Measurements from ENCODE around the gene CHDH. TPM values are rescaled to one million over a fixed set of nuclear protein-coding genes. Genes with fewer than 3 reads are reported as not detected.

CHDH gene
- total and polyA plus RNA-seq, 2 experiments from 2014 or later: 2.3 to 6.6 TPM

DNA sequence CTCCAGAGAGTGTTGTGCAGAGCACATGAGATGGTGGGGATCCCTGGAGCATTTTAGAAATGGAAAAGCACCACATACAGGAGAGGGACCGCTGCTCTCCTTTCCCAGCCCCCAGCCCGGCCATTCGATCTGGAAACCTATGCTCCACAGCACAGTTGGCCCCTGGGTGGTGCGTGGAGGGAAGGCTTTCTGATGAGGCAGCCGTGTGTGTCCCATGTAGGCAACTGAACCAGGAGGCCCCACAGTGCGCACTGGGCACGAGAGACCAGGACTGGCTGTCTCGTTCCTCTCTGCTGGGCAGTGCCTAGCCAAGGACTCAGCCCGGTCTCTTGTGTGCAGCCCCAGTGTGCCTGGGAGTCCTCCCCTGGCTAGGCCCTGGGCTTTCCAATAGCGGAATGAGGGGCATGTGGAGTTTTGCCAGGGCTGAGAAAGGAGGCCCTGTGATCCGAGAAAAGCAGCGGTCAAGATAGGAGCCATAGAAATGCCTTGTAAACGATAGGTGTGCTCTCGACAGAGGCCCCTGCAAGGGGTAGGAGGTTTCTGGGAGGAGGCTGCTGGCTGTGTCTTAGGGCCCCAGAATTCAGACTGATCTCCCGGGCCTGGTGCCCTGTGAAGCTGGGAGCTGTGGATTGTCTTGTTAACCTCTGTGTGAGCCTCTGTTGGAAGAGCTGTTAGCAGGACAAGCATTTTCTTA is 39.0 kb downstream of the CHDH start:
- H3K4me3 ChIP-seq: no peak overlapping the region
- H3K79me2 ChIP-seq (replicated peaks; ENCODE audit: insufficient read depth): no peaks in the 10 kb centered on the region
- ATAC-seq (no peak), DNase-seq (ENCODE audit: low spot score) (no peak)
- no peaks in the 10 kb centered on the region for H3K4me1 ChIP-seq (ENCODE audit: insufficient read depth)
- Mint-ChIP-seq H3K27ac (no peak overlapping the region), H3K4me1 (peaks cover 16% of the 10 kb centered on the region), H3K4me3 (no peak overlapping the region), H3K27me3 (ENCODE audit: insufficient read depth, low read depth, poor library complexity) (peaks cover 7% of the 10 kb centered on the region), H3K9me3 (no peaks in the 10 kb centered on the region), H3K36me3 (ENCODE audit: low read depth) (no peaks in the 10 kb centered on the region)
- no peaks in the 10 kb centered on the region for H3K9me2 ChIP-seq (ENCODE audit: insufficient read depth)
- no peaks in the 10 kb centered on the region for H3F3A ChIP-seq (replicated peaks; ENCODE audit: low read depth)
- TF ChIP-seq, protein P1, sequence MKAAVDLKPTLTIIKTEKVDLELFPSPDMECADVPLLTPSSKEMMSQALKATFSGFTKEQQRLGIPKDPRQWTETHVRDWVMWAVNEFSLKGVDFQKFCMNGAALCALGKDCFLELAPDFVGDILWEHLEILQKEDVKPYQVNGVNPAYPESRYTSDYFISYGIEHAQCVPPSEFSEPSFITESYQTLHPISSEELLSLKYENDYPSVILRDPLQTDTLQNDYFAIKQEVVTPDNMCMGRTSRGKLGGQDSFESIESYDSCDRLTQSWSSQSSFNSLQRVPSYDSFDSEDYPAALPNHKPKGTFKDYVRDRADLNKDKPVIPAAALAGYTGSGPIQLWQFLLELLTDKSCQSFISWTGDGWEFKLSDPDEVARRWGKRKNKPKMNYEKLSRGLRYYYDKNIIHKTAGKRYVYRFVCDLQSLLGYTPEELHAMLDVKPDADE (IDR thresholded peaks at IDR 0.05): no peak
- TF ChIP-seq, protein P2, sequence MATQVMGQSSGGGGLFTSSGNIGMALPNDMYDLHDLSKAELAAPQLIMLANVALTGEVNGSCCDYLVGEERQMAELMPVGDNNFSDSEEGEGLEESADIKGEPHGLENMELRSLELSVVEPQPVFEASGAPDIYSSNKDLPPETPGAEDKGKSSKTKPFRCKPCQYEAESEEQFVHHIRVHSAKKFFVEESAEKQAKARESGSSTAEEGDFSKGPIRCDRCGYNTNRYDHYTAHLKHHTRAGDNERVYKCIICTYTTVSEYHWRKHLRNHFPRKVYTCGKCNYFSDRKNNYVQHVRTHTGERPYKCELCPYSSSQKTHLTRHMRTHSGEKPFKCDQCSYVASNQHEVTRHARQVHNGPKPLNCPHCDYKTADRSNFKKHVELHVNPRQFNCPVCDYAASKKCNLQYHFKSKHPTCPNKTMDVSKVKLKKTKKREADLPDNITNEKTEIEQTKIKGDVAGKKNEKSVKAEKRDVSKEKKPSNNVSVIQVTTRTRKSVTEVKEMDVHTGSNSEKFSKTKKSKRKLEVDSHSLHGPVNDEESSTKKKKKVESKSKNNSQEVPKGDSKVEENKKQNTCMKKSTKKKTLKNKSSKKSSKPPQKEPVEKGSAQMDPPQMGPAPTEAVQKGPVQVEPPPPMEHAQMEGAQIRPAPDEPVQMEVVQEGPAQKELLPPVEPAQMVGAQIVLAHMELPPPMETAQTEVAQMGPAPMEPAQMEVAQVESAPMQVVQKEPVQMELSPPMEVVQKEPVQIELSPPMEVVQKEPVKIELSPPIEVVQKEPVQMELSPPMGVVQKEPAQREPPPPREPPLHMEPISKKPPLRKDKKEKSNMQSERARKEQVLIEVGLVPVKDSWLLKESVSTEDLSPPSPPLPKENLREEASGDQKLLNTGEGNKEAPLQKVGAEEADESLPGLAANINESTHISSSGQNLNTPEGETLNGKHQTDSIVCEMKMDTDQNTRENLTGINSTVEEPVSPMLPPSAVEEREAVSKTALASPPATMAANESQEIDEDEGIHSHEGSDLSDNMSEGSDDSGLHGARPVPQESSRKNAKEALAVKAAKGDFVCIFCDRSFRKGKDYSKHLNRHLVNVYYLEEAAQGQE (IDR thresholded peaks at IDR 0.05; ENCODE audit: unreplicated experiment): no peak
- TF ChIP-seq EZH2 (IDR thresholded peaks at IDR 0.05; ENCODE audit: low read depth, unreplicated experiment): no peak
- TF ChIP-seq STAT1 (IDR thresholded peaks at IDR 0.05; ENCODE audit: unreplicated experiment): no peak
- no peak for TF ChIP-seq NANOG (IDR thresholded peaks at IDR 0.05; ENCODE audit: borderline replicate concordance)
- TF ChIP-seq POLR2AphosphoS5 (IDR thresholded peaks at IDR 0.05; ENCODE audit: low read depth): no peak
- no peak for TF ChIP-seq ZNF331 (CRISPR knock-in tag; IDR thresholded peaks at IDR 0.05; ENCODE audit: low read depth)
- TF ChIP-seq JUNB (IDR thresholded peaks at IDR 0.05; ENCODE audit: unreplicated experiment): no peak
- TF ChIP-seq, protein P3, sequence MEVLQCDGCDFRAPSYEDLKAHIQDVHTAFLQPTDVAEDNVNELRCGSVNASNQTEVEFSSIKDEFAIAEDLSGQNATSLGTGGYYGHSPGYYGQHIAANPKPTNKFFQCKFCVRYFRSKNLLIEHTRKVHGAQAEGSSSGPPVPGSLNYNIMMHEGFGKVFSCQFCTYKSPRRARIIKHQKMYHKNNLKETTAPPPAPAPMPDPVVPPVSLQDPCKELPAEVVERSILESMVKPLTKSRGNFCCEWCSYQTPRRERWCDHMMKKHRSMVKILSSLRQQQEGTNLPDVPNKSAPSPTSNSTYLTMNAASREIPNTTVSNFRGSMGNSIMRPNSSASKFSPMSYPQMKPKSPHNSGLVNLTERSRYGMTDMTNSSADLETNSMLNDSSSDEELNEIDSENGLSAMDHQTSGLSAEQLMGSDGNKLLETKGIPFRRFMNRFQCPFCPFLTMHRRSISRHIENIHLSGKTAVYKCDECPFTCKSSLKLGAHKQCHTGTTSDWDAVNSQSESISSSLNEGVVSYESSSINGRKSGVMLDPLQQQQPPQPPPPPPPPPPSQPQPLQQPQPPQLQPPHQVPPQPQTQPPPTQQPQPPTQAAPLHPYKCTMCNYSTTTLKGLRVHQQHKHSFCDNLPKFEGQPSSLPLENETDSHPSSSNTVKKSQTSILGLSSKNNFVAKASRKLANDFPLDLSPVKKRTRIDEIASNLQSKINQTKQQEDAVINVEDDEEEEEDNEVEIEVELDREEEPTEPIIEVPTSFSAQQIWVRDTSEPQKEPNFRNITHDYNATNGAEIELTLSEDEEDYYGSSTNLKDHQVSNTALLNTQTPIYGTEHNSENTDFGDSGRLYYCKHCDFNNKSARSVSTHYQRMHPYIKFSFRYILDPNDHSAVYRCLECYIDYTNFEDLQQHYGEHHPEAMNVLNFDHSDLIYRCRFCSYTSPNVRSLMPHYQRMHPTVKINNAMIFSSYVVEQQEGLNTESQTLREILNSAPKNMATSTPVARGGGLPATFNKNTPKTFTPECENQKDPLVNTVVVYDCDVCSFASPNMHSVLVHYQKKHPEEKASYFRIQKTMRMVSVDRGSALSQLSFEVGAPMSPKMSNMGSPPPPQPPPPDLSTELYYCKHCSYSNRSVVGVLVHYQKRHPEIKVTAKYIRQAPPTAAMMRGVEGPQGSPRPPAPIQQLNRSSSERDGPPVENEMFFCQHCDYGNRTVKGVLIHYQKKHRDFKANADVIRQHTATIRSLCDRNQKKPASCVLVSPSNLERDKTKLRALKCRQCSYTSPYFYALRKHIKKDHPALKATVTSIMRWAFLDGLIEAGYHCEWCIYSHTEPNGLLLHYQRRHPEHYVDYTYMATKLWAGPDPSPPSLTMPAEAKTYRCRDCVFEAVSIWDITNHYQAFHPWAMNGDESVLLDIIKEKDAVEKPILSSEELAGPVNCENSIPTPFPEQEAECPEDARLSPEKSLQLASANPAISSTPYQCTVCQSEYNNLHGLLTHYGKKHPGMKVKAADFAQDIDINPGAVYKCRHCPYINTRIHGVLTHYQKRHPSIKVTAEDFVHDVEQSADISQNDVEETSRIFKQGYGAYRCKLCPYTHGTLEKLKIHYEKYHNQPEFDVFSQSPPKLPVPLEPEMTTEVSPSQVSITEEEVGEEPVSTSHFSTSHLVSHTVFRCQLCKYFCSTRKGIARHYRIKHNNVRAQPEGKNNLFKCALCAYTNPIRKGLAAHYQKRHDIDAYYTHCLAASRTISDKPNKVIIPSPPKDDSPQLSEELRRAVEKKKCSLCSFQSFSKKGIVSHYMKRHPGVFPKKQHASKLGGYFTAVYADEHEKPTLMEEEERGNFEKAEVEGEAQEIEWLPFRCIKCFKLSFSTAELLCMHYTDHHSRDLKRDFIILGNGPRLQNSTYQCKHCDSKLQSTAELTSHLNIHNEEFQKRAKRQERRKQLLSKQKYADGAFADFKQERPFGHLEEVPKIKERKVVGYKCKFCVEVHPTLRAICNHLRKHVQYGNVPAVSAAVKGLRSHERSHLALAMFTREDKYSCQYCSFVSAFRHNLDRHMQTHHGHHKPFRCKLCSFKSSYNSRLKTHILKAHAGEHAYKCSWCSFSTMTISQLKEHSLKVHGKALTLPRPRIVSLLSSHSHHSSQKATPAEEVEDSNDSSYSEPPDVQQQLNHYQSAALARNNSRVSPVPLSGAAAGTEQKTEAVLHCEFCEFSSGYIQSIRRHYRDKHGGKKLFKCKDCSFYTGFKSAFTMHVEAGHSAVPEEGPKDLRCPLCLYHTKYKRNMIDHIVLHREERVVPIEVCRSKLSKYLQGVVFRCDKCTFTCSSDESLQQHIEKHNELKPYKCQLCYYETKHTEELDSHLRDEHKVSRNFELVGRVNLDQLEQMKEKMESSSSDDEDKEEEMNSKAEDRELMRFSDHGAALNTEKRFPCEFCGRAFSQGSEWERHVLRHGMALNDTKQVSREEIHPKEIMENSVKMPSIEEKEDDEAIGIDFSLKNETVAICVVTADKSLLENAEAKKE (CRISPR knock-in tag; IDR thresholded peaks at IDR 0.05): no peak
- TF ChIP-seq, protein P4, sequence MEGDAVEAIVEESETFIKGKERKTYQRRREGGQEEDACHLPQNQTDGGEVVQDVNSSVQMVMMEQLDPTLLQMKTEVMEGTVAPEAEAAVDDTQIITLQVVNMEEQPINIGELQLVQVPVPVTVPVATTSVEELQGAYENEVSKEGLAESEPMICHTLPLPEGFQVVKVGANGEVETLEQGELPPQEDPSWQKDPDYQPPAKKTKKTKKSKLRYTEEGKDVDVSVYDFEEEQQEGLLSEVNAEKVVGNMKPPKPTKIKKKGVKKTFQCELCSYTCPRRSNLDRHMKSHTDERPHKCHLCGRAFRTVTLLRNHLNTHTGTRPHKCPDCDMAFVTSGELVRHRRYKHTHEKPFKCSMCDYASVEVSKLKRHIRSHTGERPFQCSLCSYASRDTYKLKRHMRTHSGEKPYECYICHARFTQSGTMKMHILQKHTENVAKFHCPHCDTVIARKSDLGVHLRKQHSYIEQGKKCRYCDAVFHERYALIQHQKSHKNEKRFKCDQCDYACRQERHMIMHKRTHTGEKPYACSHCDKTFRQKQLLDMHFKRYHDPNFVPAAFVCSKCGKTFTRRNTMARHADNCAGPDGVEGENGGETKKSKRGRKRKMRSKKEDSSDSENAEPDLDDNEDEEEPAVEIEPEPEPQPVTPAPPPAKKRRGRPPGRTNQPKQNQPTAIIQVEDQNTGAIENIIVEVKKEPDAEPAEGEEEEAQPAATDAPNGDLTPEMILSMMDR (conservative IDR thresholded peaks at IDR 0.05; ENCODE audit: low read depth in 2 of 2): no peak
- TF ChIP-seq EZH2phosphoT487 (IDR thresholded peaks at IDR 0.05; ENCODE audit: unreplicated experiment): no peak
- TF ChIP-seq CREB1 (CRISPR knock-in tag; IDR thresholded peaks at IDR 0.05; ENCODE audit: low read depth): no peak
- TF ChIP-seq ZNF114 (CRISPR knock-in tag; IDR thresholded peaks at IDR 0.05): no peak
- no peaks in the 10 kb centered on the region for H3K36me3 ChIP-seq (ENCODE audit: insufficient read depth)
- no peaks in the 10 kb centered on the region for H4K20me1 ChIP-seq (replicated peaks; ENCODE audit: insufficient read depth)
- H3K27ac ChIP-seq (ENCODE audit: low read depth): no peak overlapping the region
- H3K27me3 ChIP-seq (ENCODE audit: insufficient read depth): no peaks in the 10 kb centered on the region
- H3K4me2 ChIP-seq: no peak overlapping the region
- H2AFZ ChIP-seq: no peak overlapping the region
